Hematopoietic multipotent progenitor cell (in vitro differentiated cells): ENCODE data around the gene SRGAP1. TPM values are rescaled to one million over a fixed set of nuclear protein-coding genes. Genes with fewer than 3 reads are reported as not detected.
"Not testable (repeated sequence)": the region's sequence is repeated elsewhere in the genome, so short reads cannot be mapped to it uniquely, and the experiment has no call there.

Experiments
- DNase-seq, 3 donors: peaks; one replicate each; pipeline ENCODE4 v3.0.0-alpha.2; 2011 to 2015; ENCODE audit warnings: low read depth in 2 of 3, low spot score in 2 of 3
- total RNA-seq: library from RNA; depleted of rRNA; stranded (reverse); fragments of >200 nt; gene quantifications from one replicate; pipeline ENCODE4 v1.2.3, GENCODE V29; 2012

Gene SRGAP1
- total RNA-seq, 1 donor, result 0.27 TPM

- DNase-seq, result no peak
These were observed 7.6 kb upstream of the SRGAP1 start for GRCh38 chr12:63836936-63837335.

- no peak for DNase-seq
These were observed 6.1 kb upstream of the SRGAP1 start for GRCh38 chr12:63838411-63838810.

GRCh38 chr12:63841011-63841410, 3.5 kb upstream of the SRGAP1 start:
- no peak for DNase-seq

GRCh38 chr12:63841571-63841970, 2.9 kb upstream of the SRGAP1 start:
- no peak for DNase-seq

- not testable (repeated sequence) for DNase-seq
These were observed 1.8 kb upstream of the SRGAP1 start for GRCh38 chr12:63842750-63843149.

GRCh38 chr12:63843254-63843720, 1.2 kb upstream of the SRGAP1 start:
- DNase-seq, result no peak

- DNase-seq, result peak; percentile 47 to 94 (median 91)
These were observed 644 bp upstream of the SRGAP1 start for GRCh38 chr12:63843721-63844390.

- DNase-seq, result no peak
These were observed 1.2 kb downstream of the SRGAP1 start for GRCh38 chr12:63845726-63846125.

- DNase-seq, result no peak
These were observed 1.9 kb downstream of the SRGAP1 start for GRCh38 chr12:63846238-63846967.

GRCh38 chr12:63848450-63848849, 4.0 kb downstream of the SRGAP1 start:
- DNase-seq, result no peak

GRCh38 chr12:63849106-63849620, 4.7 kb downstream of the SRGAP1 start:
- DNase-seq, result no peak

GRCh38 chr12:63849641-63850040, 5.1 kb downstream of the SRGAP1 start:
- no peak for DNase-seq

- no peak for DNase-seq
These were observed 9.5 kb downstream of the SRGAP1 start for GRCh38 chr12:63853978-63854377.

- no peak for DNase-seq
These were observed 10.8 kb downstream of the SRGAP1 start for GRCh38 chr12:63855299-63855698.

- DNase-seq, result no peak
These were observed 13.5 kb downstream of the SRGAP1 start for GRCh38 chr12:63857771-63858670.

GRCh38 chr12:63859880-63860279, 15.4 kb downstream of the SRGAP1 start:
- not testable (repeated sequence) for DNase-seq

- DNase-seq, result no peak
These were observed 17.9 kb downstream of the SRGAP1 start for GRCh38 chr12:63862187-63862968.

- DNase-seq, result no peak
These were observed 18.4 kb downstream of the SRGAP1 start for GRCh38 chr12:63862969-63863230.

- DNase-seq, result no peak
These were observed 19.4 kb downstream of the SRGAP1 start for GRCh38 chr12:63863658-63864453.

GRCh38 chr12:63864454-63864706, 19.9 kb downstream of the SRGAP1 start:
- DNase-seq, result no peak
